Measurements from ENCODE around the gene CNTNAP2. TPM values are rescaled to one million over a fixed set of nuclear protein-coding genes. Genes with fewer than 3 reads are reported as not detected.

The CNTNAP2 gene
- total and polyA plus RNA-seq, 9 of the 15 experiments (the other 6 are each of a cell fraction or from before 2014, with no cell fraction given), result 0.04 to 0.62 (median 0.09) TPM; not detected in 4

- TF ChIP-seq, protein P1, sequence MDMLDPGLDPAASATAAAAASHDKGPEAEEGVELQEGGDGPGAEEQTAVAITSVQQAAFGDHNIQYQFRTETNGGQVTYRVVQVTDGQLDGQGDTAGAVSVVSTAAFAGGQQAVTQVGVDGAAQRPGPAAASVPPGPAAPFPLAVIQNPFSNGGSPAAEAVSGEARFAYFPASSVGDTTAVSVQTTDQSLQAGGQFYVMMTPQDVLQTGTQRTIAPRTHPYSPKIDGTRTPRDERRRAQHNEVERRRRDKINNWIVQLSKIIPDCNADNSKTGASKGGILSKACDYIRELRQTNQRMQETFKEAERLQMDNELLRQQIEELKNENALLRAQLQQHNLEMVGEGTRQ (CRISPR knock-in tag; IDR thresholded peaks at IDR 0.05), result no peak
- TF ChIP-seq ZNF644 (tag; IDR thresholded peaks at IDR 0.05; ENCODE audit: low read depth) (no peak), SMAD4 (CRISPR knock-in tag; conservative IDR thresholded peaks at IDR 0.05) (no peak), RBM39 (optimal IDR thresholded peaks at IDR 0.05; ENCODE audit: low read depth, low read length) (no peak), PURB (CRISPR knock-in tag; IDR thresholded peaks at IDR 0.05; ENCODE audit: low read depth) (no peak), RFX5 (IDR thresholded peaks at IDR 0.05; ENCODE audit: low read depth, low read length) (no peak), ARNT (IDR thresholded peaks at IDR 0.05) (no peak)
Measured at GRCh38 chr7:146773506-146773905, 656.9 kb downstream of the CNTNAP2 start (continued).

DNA sequence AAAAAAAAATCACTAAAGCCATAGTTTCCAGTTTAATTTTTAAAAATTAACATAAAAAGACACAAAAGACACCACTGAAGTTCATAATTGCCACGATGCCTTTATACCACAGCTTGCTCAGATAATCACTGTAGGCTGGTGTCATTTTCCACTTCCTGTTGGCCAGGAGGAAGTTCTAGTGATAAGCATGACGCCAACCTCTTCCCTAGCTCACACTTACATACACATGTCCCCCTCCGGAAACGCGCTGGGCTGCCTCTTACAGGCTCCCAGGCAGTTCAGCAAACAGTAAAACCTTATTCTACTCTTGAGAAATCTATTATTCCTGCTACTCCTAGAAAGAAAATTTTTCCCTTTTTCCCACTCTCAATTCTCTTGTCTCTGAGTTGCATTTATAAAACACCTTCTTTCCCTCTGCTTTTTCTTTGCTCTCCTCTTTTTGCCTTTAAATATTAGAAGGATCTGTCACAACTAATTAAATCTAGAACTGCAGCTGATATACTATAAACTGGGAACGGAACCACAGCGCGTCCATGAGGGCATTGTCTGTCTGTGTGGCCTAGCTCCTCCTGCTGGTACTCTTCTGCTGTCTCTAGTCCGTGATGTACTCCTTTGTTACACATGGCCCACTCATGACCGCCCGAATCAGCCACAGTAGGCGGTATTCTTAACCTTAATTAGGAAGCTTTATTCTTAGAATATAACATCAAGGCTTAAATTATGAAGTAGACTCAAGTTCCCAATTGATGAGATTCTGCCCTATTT is 664.9 kb downstream of the CNTNAP2 start:
- BruUV-seq (replicated peaks), result no TSS peak
- POLR2A ChIA-PET, result no interaction called here
- in situ Hi-C loops (cut with MboI), result no loop called here

More for the DNA sequence above, 664.9 kb downstream of the CNTNAP2 start:
- under 1% methylated on average over 12 of the region's 12 CpGs for WGBS (ENCODE audit: insufficient coverage, low coverage, missing lambda C conversion rate)
- no peaks in the 10 kb centered on the region for H3K79me2 ChIP-seq (ENCODE audit: control insufficient read depth, insufficient read depth, low read length)
- H3K27ac ChIP-seq (ENCODE audit: extremely low read depth, low read depth, low read length), result no peak overlapping the region
- no peak for ATAC-seq
- H3K9me3 ChIP-seq (replicated peaks; ENCODE audit: control insufficient read depth, insufficient read depth, low read depth, low read length), result no peaks in the 10 kb centered on the region; the same call in 1 of the 2 replicates
- no peak overlapping the region for H3K4me3 ChIP-seq
- no peak overlapping the region for H3K9ac ChIP-seq (ENCODE audit: insufficient read depth in 1 of 2, low read depth in 2 of 2, low read length in 2 of 2)
- no peaks in the 10 kb centered on the region for H4K20me1 ChIP-seq (replicated peaks; ENCODE audit: control insufficient read depth, insufficient read depth, low read length)
- no peaks in the 10 kb centered on the region for H3K27me3 ChIP-seq (ENCODE audit: control insufficient read depth in 2 of 2, insufficient read depth in 2 of 2, low read length in 2 of 2)
- intact Hi-C loops (cut with micrococcal nuclease), result no loop called here
- no peak overlapping the region for H2AFZ ChIP-seq (ENCODE audit: low read depth, low read length)
- H3K4me1 ChIP-seq (replicated peaks in 1 of 2; ENCODE audit: control insufficient read depth in 2 of 2, insufficient read depth in 2 of 2, low read length in 2 of 2), result no peaks in the 10 kb centered on the region
- TF ChIP-seq SRSF7 (optimal IDR thresholded peaks at IDR 0.05; ENCODE audit: low read depth, low read length), result no peak
- no peak for TF ChIP-seq ZNF551 (CRISPR knock-in tag; IDR thresholded peaks at IDR 0.05)
- no peak for TF ChIP-seq MBD2 (IDR thresholded peaks at IDR 0.05; ENCODE audit: borderline replicate concordance, low read depth)
- no peak for TF ChIP-seq MCM2 (IDR thresholded peaks at IDR 0.05; ENCODE audit: low read depth)
- TF ChIP-seq CBFA2T3 (IDR thresholded peaks at IDR 0.05), result no peak
- no peak for TF ChIP-seq TCFL5 (CRISPR knock-in tag; conservative IDR thresholded peaks at IDR 0.05)
- no peak for TF ChIP-seq DIDO1 (tag; IDR thresholded peaks at IDR 0.05; ENCODE audit: low read depth)
- no peak for TF ChIP-seq RUNX1 (IDR thresholded peaks at IDR 0.05; ENCODE audit: low read depth)
- TF ChIP-seq CBFA2T2 (conservative IDR thresholded peaks at IDR 0.05), result no peak
- no peak for TF ChIP-seq SMARCA4 (IDR thresholded peaks at IDR 0.05)
- TF ChIP-seq ZNF282 (CRISPR knock-in tag; IDR thresholded peaks at IDR 0.05), result no peak
- TF ChIP-seq ZNF644 (tag; IDR thresholded peaks at IDR 0.05; ENCODE audit: low read depth), result no peak
- no peak for TF ChIP-seq ZKSCAN8 (CRISPR knock-in tag; IDR thresholded peaks at IDR 0.05)
- TF ChIP-seq TCF7 (IDR thresholded peaks at IDR 0.05; ENCODE audit: borderline replicate concordance), result no peak
- no peaks in the 10 kb centered on the region for H3K9me1 ChIP-seq (ENCODE audit: control insufficient read depth, insufficient read depth, low read length)
- CTCF ChIA-PET (ENCODE audit: low intra/inter-chr PET ratio), result no interaction called here
- no peak for FAIRE-seq
- no peak for DNase-seq (ENCODE audit: extremely low read depth in 1 of 4, low spot score in 3 of 4)
- H3K4me2 ChIP-seq (ENCODE audit: insufficient read depth, low read length), result no peak overlapping the region
- H3K36me3 ChIP-seq (ENCODE audit: control insufficient read depth, insufficient read depth, low read length), result no peaks in the 10 kb centered on the region
